Gastrocnemius medialis (tissue), 4 donors: ENCODE data around the gene CRYL1. TPM values are rescaled to one million over a fixed set of nuclear protein-coding genes. Genes with fewer than 3 reads are reported as not detected.

Experiments
- ATAC-seq, 2 donors: fragments of 150-250 bp; one replicate each; pipeline ENCODE4 v1.9.1; 2016
- DNase-seq, 2 donors: peaks; one replicate each; pipeline ENCODE4 v3.0.0-alpha.2; 2019
- H3K27ac ChIP-seq, 4 donors: fragments of 200-600 bp; sonication (generic); 1 replicate in 1 of 4; 2 replicates in 3 of 4; pipeline ENCODE4 v1.5.1; 2016 to 2018; ENCODE audit warnings: mild to moderate bottlenecking in 2 of 4, moderate library complexity in 1 of 4
- H3K27me3 ChIP-seq, 3 donors: fragments of 200-600 bp; sonication (generic) in 2 of 3; 1 replicate in 1 of 3; 2 replicates in 2 of 3; pipeline versions ENCODE4 v1.5.1 to v1.6.0; 2016 to 2019; ENCODE audit warnings: mild to moderate bottlenecking in 1 of 3, moderate library complexity in 1 of 3
- H3K36me3 ChIP-seq, 2 donors: fragments of 200-600 bp; sonication (generic) in 1 of 2; one replicate each; pipeline ENCODE4 v1.5.1; 2017 to 2018
- H3K4me1 ChIP-seq, 2 donors: fragments of 200-600 bp; sonication (generic) in 1 of 2; one replicate each; pipeline ENCODE4 v1.5.1; 2016 to 2017; ENCODE audit warnings: mild to moderate bottlenecking in 2 of 2
- H3K4me3 ChIP-seq, 4 donors: fragments of 200-600 bp; sonication (generic) in 3 of 4; 1 replicate in 1 of 4; 2 replicates in 3 of 4; pipeline ENCODE4 v1.5.1; 2016 to 2019; ENCODE audit warnings: mild to moderate bottlenecking in 2 of 4
- H3K9me3 ChIP-seq, 3 donors: fragments of 200-600 bp; sonication (generic) in 2 of 3; 1 replicate in 1 of 3; 2 replicates in 2 of 3; pipeline ENCODE4 v1.5.1; 2016 to 2019
- POLR2A ChIP-seq, 2 donors: fragments of 450-650 bp; IDR thresholded peaks; one replicate each; pipeline ENCODE4 v1.6.1; 2017; ENCODE audit warnings: antibody characterized with exemption in 2 of 2, mild to moderate bottlenecking in 2 of 2, moderate library complexity in 2 of 2
- in situ Hi-C, 4 donors: fragments of 200-750 bp; cut with MboI; loops; one replicate each; pipeline versions ENCODE4 v1.15.0 to v1.8.0; 2017; ENCODE audit warnings: low sequenced_read_pairs in 4 of 4
- intact Hi-C: fragments of 100-400 bp; cut with DNase I; formaldehyde crosslinking; loops from one replicate; pipeline ENCODE4 v1.15.1; 2023; ENCODE audit warnings: low total_unique reads
- total RNA-seq, 4 donors: library from RNA; depleted of rRNA; stranded (reverse); fragments of >200 nt; gene quantifications; one replicate each; pipeline versions ENCODE4 v1.1.0 to v1.2.3, GENCODE V29; 2016
- TF ChIP-seq, protein P1 (sequence below), 5 experiments: fragments of 450-650 bp in 3 of 5; fragments of 200-600 bp in 2 of 5; sonication (generic) in 2 of 5; IDR thresholded peaks in 4 of 5; conservative IDR thresholded peaks in 1 of 5; 1 replicate in 4 of 5; 2 replicates in 1 of 5; pipeline ENCODE4 v1.5.1; 2016 to 2019; ENCODE audit warnings: antibody characterized with exemption in 5 of 5, mild to moderate bottlenecking in 3 of 5, moderate library complexity in 3 of 5

The CRYL1 gene
- total RNA-seq, 4 donors from 2014 or later: 11.0 to 17.4 (median 15.7) TPM

DNA sequence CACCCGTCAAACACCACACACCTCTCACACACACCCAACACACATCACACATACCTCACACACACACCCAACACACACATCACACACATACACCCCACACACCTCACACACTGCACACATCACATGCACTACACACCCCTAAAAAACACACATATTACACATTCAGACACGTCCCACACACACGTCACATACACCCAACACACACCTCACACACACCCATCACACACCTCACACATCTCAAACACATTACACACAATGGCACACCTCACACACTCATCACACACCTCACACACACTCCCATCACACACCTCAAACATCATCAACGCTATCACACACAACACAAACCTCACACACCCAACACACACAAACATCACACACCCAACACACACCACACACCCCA lies 133.1 kb downstream of the CRYL1 start:
- H3K27me3 ChIP-seq: no peaks in the 10 kb centered on the region
- H3K4me3 ChIP-seq: no peak overlapping the region
- TF ChIP-seq, protein P1, sequence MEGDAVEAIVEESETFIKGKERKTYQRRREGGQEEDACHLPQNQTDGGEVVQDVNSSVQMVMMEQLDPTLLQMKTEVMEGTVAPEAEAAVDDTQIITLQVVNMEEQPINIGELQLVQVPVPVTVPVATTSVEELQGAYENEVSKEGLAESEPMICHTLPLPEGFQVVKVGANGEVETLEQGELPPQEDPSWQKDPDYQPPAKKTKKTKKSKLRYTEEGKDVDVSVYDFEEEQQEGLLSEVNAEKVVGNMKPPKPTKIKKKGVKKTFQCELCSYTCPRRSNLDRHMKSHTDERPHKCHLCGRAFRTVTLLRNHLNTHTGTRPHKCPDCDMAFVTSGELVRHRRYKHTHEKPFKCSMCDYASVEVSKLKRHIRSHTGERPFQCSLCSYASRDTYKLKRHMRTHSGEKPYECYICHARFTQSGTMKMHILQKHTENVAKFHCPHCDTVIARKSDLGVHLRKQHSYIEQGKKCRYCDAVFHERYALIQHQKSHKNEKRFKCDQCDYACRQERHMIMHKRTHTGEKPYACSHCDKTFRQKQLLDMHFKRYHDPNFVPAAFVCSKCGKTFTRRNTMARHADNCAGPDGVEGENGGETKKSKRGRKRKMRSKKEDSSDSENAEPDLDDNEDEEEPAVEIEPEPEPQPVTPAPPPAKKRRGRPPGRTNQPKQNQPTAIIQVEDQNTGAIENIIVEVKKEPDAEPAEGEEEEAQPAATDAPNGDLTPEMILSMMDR (IDR thresholded peaks at IDR 0.05 in 4 of 5, conservative IDR thresholded peaks at IDR 0.05 in 1 of 5): no peak
- no peak for TF ChIP-seq POLR2A (IDR thresholded peaks at IDR 0.05)
- no peaks in the 10 kb centered on the region for H3K9me3 ChIP-seq
- ATAC-seq (no peak), DNase-seq (no peak)
- intact Hi-C loops: no loop called here
- H3K36me3 ChIP-seq: no peaks in the 10 kb centered on the region
- in situ Hi-C loops: no loop called here
- H3K4me1 ChIP-seq: no peaks in the 10 kb centered on the region
- no peak overlapping the region for H3K27ac ChIP-seq

DNA sequence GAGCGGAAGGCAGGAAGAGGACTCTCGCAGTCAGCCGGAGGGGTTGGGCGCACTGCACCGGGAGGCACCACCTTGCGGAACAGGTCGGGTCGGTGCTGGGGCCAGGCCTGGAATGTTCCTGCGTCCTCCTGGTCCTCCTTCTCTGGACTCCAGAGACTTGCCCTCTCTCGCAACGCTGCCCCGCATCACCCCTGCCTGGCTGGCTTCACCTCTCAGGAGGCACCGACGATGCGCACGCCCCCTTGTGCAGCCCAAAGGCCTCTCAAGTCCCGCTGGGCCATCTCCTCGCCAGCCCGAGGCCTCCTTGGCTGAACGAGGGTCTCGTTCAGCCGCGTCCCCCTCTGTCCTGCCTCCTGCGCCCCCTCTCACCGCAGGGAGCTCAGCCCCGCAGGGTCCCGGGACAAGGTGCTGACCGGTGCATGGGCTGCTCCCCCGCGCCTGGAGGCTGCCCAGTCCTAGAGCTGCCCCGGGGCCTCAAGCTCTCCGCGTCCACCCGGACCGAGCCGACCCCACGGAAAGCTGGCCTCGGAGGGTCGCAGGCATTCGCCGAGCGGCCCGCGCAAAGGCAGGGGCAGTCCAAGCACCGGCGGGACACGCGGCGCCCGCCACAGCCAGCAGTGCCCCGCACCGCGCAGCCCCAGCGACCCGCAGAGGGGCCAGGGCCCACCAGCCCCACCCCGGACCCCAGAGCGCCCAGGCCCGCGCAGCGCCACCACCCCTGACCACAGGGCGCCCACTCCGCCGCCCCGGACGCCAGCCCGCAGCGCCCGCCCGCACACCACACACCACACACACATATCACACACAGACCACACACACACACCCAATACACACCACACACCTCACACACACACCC lies 133.8 kb downstream of the CRYL1 start:
- no peak for ATAC-seq
- no peak overlapping the region for H3K4me3 ChIP-seq
- no peak overlapping the region for H3K27ac ChIP-seq
- no peaks in the 10 kb centered on the region for H3K9me3 ChIP-seq
- intact Hi-C loops: no loop called here
- no peaks in the 10 kb centered on the region for H3K27me3 ChIP-seq
- TF ChIP-seq POLR2A (IDR thresholded peaks at IDR 0.05): no peak
- TF ChIP-seq, protein P1 (IDR thresholded peaks at IDR 0.05 in 4 of 5, conservative IDR thresholded peaks at IDR 0.05 in 1 of 5): no peak
- in situ Hi-C loops: no loop called here
- H3K4me1 ChIP-seq: no peaks in the 10 kb centered on the region
- H3K36me3 ChIP-seq: no peaks in the 10 kb centered on the region
- no peak for DNase-seq

- TF ChIP-seq, protein P1 (IDR thresholded peaks at IDR 0.05 in 4 of 5, conservative IDR thresholded peaks at IDR 0.05 in 1 of 5): no peak
- no peak for TF ChIP-seq POLR2A (IDR thresholded peaks at IDR 0.05)
- intact Hi-C loops (no loop called here), in situ Hi-C loops (no loop called here)
- Histone ChIP-seq H3K9me3 (no peaks in the 10 kb centered on the region), H3K36me3 (no peaks in the 10 kb centered on the region), H3K4me3 (no peak overlapping the region), H3K27me3 (no peaks in the 10 kb centered on the region), H3K27ac (no peak overlapping the region), H3K4me1 (no peaks in the 10 kb centered on the region)
- ATAC-seq: no peak
- DNase-seq: no peak
Observed at GRCh38 chr13:20390526-20391175, 135.0 kb downstream of the CRYL1 start.

- DNase-seq (no peak), ATAC-seq (no peak)
- TF ChIP-seq, protein P1 (IDR thresholded peaks at IDR 0.05 in 4 of 5, conservative IDR thresholded peaks at IDR 0.05 in 1 of 5): no peak
- TF ChIP-seq POLR2A (IDR thresholded peaks at IDR 0.05): no peak
- Histone ChIP-seq H3K27me3 (no peaks in the 10 kb centered on the region), H3K9me3 (no peaks in the 10 kb centered on the region), H3K4me1 (no peaks in the 10 kb centered on the region), H3K36me3 (no peaks in the 10 kb centered on the region), H3K27ac (no peak overlapping the region), H3K4me3 (no peak overlapping the region)
- in situ Hi-C loops: no loop called here
- intact Hi-C loops: no loop called here
Observed at GRCh38 chr13:20389696-20390525, 135.7 kb downstream of the CRYL1 start.
